Breast epithelium (tissue), 3 donors: ENCODE results near the gene PARK7.

Source experiments
- POLR2A ChIP-seq: fragments of 450-650 bp; IDR thresholded peaks from one replicate; pipeline ENCODE4 v1.6.1; 2016; ENCODE audit warnings: antibody characterized with exemption, mild to moderate bottlenecking, moderate library complexity
- POLR2AphosphoS5 ChIP-seq, 3 donors: sonication (generic); formaldehyde crosslinking; IDR thresholded peaks; one replicate each; pipeline ENCODE4 v1.6.1; 2017; ENCODE audit warnings: antibody characterized with exemption in 3 of 3
- TF ChIP-seq, protein P1 (sequence below), 3 donors: fragments of 450-650 bp; IDR thresholded peaks; one replicate each; pipeline ENCODE4 v1.5.1; 2016 to 2017; ENCODE audit warnings: antibody characterized with exemption in 3 of 3, mild to moderate bottlenecking in 3 of 3, moderate library complexity in 3 of 3

DNA sequence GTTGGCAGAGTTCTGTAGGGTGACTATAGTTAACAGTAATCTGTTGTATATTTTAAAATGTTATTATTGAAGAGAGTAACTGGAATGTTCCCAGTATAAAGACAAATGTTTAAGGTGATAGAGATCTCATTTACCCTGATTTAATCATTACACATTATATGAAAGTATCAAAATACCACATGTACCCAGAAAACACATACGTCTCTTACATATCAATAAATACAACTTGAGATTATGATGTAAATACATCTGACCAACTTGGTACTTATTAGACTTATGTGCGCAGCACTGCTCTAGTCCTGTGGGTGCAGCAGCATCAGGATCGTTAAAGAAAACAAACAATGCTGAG is 670 bp upstream of the PARK7 start:
- TF ChIP-seq POLR2A, result no peak
- TF ChIP-seq, protein P1, sequence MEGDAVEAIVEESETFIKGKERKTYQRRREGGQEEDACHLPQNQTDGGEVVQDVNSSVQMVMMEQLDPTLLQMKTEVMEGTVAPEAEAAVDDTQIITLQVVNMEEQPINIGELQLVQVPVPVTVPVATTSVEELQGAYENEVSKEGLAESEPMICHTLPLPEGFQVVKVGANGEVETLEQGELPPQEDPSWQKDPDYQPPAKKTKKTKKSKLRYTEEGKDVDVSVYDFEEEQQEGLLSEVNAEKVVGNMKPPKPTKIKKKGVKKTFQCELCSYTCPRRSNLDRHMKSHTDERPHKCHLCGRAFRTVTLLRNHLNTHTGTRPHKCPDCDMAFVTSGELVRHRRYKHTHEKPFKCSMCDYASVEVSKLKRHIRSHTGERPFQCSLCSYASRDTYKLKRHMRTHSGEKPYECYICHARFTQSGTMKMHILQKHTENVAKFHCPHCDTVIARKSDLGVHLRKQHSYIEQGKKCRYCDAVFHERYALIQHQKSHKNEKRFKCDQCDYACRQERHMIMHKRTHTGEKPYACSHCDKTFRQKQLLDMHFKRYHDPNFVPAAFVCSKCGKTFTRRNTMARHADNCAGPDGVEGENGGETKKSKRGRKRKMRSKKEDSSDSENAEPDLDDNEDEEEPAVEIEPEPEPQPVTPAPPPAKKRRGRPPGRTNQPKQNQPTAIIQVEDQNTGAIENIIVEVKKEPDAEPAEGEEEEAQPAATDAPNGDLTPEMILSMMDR (IDR thresholded peaks at IDR 0.05), result no peak
- no peak for TF ChIP-seq POLR2AphosphoS5 (IDR thresholded peaks at IDR 0.05)
